Non-pigmented ciliary epithelial cell (primary cell): ENCODE results near the gene ADRA2C.

Experiments
- DNase-seq: peaks from one replicate; pipeline ENCODE4 v3.0.0-alpha.2; 2010; ENCODE audit warnings: low read depth

Gene ADRA2C

DNA sequence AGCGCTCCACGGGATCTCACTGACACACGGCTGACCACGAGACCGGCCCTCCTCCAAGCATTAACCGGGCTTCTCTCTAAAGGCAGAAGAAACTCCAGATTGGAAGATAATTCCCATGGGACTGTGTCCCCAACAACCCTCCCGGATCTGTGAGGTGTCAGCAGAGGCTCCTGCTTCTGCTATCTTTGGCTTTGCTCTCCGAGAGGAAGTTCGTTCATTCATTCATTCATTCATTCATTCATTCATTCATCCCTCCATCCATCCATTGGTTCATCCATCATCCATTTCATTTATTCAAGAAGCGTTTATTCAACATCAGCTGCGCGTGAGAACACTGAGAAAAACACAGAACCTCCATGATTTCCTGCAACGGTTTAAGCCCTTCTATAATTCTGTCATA, 11.5 kb downstream of the ADRA2C start:
- no peak for DNase-seq

GRCh38 chr4:3779509-3779908, 13.3 kb downstream of the ADRA2C start:
- no peak for DNase-seq

DNA sequence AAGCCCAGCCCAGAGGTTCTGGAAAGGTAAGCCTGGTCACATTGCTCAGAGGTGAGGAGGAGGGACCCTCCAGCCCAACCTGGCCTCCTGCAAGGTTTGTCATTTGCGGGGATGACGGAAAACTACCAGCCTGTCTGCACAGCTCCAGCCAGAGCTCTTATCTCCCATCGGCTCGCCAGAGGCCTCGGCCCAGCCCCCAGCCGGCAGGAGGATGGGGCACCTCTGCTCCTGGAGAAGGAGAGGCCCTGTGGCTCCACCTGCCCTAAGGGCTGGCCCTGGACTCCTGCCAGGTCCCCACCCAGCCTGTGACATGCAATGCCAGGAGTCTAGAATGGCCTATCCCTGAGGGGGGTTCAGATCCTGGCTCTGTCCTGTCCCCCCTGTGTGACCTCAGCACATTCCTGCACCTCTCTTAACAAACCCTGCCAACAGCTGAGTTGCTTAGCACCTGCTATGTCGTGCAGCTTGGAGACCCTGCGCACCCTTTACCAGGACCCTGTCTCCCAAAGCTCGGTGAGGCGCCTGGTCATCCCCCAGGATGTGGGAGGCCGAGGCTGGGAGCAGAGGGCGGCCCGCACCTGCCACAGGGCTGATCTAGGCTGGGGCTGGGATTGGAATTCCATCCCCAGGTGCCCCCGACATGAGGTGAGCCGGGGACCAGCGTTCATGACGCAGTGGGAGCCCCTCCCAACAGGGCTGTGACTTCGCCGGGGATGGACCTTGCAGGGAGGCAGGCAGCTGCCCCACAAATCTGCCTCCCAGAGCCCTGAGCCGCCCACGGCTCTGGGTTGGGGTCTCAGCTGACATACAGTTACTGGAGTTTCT, 14.4 kb downstream of the ADRA2C start:
- DNase-seq, result no peak

- no peak for DNase-seq
Measured at GRCh38 chr4:3781193-3781886, 15.2 kb downstream of the ADRA2C start.

GRCh38 chr4:3781997-3782930, 16.1 kb downstream of the ADRA2C start:
- no peak for DNase-seq

DNA sequence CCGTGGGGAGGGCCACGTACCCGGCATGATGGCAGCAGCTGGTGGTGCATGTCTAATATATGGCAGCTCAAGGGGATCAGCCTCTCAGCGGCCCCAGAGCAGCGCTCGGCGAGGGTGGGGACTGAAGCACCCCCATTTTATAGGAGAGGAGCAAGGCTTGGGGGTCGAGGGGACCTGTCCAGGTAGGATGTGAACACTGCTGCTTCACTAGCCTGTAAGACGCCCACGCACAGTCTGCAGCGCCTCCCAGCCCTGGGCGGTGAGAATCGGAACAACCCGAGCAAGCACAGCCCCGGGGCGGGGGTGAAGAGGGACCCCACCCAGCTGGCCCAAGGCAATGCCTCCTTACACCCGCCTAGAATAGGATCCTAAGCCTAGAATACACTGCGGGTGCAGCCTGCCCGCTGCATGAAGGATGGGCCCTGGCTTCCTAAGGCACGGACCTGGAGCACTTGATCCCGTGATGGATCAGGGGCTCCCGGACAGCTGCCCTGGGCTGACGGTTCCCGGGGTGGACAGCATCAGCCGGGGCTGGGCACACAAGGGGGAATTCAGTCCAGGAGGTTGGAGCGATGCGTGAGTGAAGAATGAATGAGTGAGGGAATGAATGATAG, 17.6 kb downstream of the ADRA2C start:
- no peak for DNase-seq

- DNase-seq, result no peak
Measured at GRCh38 chr4:3784454-3785291, 18.5 kb downstream of the ADRA2C start.

GRCh38 chr4:3785292-3785565, 19.0 kb downstream of the ADRA2C start:
- no peak for DNase-seq

DNA sequence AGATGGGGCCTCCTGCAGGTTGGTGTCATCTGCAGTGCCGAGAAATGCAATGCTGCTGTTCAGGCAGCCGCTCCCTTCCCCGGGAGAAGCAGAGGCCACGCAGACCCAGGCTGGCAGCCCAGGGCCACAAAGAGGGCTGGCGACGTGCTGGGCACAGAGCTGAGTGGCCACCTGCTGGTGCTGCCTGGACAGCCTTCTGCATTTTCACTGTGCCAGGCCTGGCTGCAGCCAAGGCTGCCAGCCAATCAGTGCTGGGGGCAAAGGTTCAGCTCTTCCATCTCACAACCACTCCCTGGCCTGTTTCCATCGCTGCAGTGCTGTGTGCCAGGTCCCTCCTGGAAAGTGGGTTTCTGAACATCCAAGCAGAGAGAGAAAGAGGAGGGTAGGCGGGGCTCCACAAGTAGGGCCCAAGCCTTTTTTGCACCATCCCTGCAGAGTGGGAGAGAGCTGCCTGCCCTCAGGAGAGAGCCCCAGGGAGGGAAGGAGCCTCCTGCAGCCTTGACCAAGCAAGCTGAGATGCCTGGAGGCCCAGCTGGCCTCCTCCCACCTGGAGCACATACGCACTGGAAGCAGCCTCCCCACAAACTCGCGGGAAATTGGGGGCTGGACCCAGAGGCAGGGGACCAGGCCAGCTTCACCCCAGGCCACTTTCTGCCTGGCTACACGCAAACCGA, 20.1 kb downstream of the ADRA2C start:
- DNase-seq, result no peak

GRCh38 chr4:3787489-3788365, 21.5 kb downstream of the ADRA2C start:
- DNase-seq, result no peak

- no peak for DNase-seq
Measured at GRCh38 chr4:3788366-3788660, 22.1 kb downstream of the ADRA2C start.

DNA sequence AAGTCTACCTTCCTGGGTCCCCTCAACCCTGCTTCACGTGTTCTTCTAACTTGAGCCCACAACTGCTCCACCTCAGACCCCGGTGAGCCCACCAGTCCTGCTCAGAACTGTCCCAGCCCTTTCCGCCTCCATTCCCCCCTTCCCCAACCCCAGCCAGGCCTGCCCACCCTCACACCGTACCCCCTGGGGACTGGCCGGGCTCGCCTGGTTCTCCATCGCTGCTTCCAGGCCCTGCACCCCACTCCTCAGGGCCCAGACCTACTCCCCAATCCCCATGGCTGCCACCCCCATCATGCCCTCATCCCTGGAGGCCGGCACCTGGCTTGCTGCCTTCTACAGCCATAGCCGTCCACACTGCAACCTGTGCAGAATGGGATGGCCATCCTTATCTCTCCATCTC, 23.4 kb downstream of the ADRA2C start:
- no peak for DNase-seq

DNA sequence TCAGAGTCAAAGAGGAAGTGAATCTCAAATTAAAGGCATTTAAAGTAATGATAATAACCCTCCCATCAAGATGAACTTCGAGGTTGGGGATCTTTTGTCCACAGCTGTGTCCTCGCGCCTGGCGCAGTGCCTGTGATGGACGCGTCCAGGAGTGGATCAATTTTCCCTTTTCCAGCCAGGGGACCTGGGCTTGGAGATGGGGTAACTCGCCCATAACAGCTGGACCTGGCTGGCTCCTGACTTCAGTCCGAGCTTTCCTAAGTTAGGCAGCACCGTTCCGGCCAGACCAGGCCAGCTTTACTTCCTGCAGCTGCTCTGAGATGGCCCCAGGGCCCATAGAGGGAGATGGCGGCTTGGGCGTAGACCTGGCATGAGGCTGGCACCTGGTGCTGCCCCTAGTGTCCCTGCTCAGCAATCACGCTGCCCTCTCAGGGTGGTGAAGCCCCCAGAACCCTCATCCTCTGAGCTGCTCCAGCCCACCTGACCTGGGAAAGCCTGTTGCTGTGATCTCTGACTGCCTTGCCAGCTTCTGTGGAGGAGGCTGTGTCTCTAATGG, 23.9 kb downstream of the ADRA2C start:
- no peak for DNase-seq

DNA sequence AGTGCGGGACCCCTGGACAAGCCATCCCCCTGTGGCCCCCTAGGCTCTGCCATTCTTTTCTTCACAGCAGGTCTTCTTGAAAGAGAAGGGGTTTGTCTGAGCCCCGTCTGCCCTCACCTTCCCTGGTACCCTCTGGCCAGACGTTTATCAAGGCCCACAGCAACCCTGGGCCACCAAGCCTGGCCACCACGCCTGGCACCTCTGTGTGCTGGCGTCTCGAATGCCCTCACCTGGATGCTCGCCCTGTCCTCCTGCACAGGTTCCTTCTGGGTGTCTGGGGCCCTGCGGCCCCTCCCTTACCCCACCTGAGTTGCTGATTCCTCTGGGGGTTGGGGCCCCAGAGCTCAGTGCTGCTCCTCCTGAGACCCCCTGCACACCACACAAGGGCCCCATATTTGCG, 25.1 kb downstream of the ADRA2C start:
- DNase-seq, result no peak

DNA sequence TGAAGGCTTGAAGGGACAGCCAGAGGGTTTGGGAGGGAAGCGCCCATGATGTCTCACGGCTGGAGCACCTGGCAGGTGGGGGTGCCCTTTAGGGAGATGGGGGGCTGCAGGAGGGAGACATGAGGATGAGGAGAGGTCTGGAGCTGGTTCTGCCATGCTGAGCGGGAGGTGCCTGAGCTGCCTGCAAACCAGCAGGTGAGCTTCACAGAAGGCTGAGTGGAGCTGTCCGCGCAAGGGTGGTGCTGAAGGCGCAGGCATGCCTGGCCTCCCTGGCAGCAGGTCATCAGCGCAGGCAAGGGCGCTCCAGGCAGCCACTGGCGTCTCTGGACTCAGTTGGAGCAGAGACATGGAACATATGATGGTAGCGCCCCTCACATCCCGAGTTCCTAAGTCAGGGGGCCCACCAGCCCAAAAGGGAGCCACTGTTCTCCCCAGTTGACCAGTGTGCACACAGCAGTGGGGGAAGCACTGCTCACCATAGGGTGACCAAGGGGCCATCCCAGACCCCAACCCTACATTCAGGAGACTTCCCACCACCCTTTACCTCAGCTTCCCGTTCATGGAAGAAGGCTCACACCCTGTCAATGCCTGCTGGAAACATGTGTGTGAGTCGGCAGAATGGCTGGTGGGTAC, 25.8 kb downstream of the ADRA2C start:
- no peak for DNase-seq

- DNase-seq, result no peak
Measured at GRCh38 chr4:3792813-3793212, 26.6 kb downstream of the ADRA2C start.

GRCh38 chr4:3793545-3793944, 27.4 kb downstream of the ADRA2C start:
- DNase-seq, result no peak

DNA sequence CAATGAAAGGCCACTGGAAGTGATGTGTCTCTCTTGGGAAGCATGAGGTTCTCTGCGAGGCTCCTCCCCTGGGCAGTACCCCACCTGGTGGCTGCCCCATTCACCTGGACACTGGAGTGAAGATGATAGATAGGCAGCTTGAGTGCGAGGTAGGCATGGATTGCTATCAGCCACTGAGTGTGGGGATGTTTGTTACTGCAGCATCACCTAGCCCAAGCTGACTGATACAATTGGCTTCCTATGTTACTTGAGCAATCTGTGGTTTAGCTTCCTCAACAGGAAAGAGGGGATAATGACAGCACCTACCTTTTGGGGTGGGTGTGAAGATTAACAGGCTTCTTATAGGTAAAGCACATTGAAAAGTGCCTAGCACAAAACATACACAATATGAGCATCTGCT, 30.8 kb downstream of the ADRA2C start:
- no peak for DNase-seq
